K562 (cell line): ENCODE results near the gene LDLRAD3. TPM values are rescaled to one million over a fixed set of nuclear protein-coding genes. Genes with fewer than 3 reads are reported as not detected.

Source experiments
- ATAC-seq: fragments of 200-7000 bp; cut with Tn5 transposase; 3 replicates; pipeline ENCODE4 v1.9.1; 2020; ENCODE audit warnings: moderate library complexity
- BruUV-seq: library from RNA; stranded (reverse); fragments of 400-500 nt; replicated peaks from 2 replicates; lab custom pipeline; 2021; lab: Mats Ljungman, UMichigan
- CTCF ChIA-PET: fragments of 300-600 bp; formaldehyde crosslinking; extraction: SDS; loops from one replicate; lab custom pipeline; 2021; ENCODE audit warnings: low intra/inter-chr PET ratio; lab: Yijun Ruan, JAX
- POLR2A ChIA-PET: fragments of 300-600, 350-650 bp; sonication (Branson Sonifier 250); formaldehyde crosslinking; extraction: SDS; loops from one replicate; lab custom pipeline; 2021; ENCODE audit warnings: antibody characterized with exemption, inconsistent platforms; lab: Yijun Ruan, JAX
- DNase-seq, 4 experiments: peaks; one replicate each; pipeline versions ENCODE4 v3.0.0 to v3.0.0-alpha.2; 2011 to 2018; ENCODE audit warnings: low spot score in 3 of 4, mixed read lengths in 3 of 4; ENCODE audit errors: extremely low read depth in 1 of 4
- FAIRE-seq: peaks from 2 replicates; lab custom pipeline; 2011; peaks lifted over from hg19 to GRCh38; lab: Jason Lieb, UNC
- H2AFZ ChIP-seq: 2 replicates; pipeline ENCODE4 v1.6.0; 2011; ENCODE audit warnings: low read depth, low read length, control low read depth, inconsistent platforms
- H3K27ac ChIP-seq: fragments of 200-600 bp; 3 replicates; pipeline ENCODE4 v1.8.0; 2011; ENCODE audit warnings: low read depth, mild to moderate bottlenecking, control low read depth, inconsistent platforms, low read length, moderate library complexity, mixed read lengths; ENCODE audit errors: extremely low read depth
- H3K27me3 ChIP-seq, 2 experiments: fragments of 300-600 bp in 1 of 2; 2 replicates in 1 of 2; 3 replicates in 1 of 2; pipeline versions ENCODE4 v1.6.0 to v1.8.0; 2011; ENCODE audit warnings: inconsistent platforms in 2 of 2, low read length in 2 of 2, mild to moderate bottlenecking in 1 of 2, mixed read lengths in 1 of 2, moderate library complexity in 1 of 2; ENCODE audit not compliant: control insufficient read depth in 2 of 2, insufficient read depth in 2 of 2
- H3K36me3 ChIP-seq: fragments of 300-600 bp; 3 replicates; pipeline ENCODE4 v1.8.0; 2011; ENCODE audit warnings: mild to moderate bottlenecking, low read length, inconsistent platforms; ENCODE audit not compliant: control insufficient read depth, insufficient read depth
- H3K4me1 ChIP-seq, 2 experiments: fragments of 200-600 bp in 1 of 2; replicated peaks in 1 of 2; 2 replicates in 1 of 2; 3 replicates in 1 of 2; pipeline versions ENCODE4 v1.5.1 to v1.8.0; 2011; ENCODE audit warnings: inconsistent platforms in 2 of 2, low read length in 2 of 2, mild to moderate bottlenecking in 1 of 2, mixed read lengths in 1 of 2, moderate library complexity in 1 of 2; ENCODE audit not compliant: control insufficient read depth in 2 of 2, insufficient read depth in 2 of 2
- H3K4me2 ChIP-seq: 2 replicates; pipeline ENCODE4 v1.6.1; 2011; ENCODE audit warnings: low read length, control low read depth, inconsistent platforms, mixed read lengths; ENCODE audit not compliant: insufficient read depth
- H3K4me3 ChIP-seq: fragments of 200-600 bp; sonication (generic), shearing (Covaris generic); 2 replicates; pipeline ENCODE4 v1.5.1; 2016; ENCODE audit warnings: control low read depth, inconsistent platforms
- H3K79me2 ChIP-seq: fragments of 200-600 bp; 3 replicates; pipeline ENCODE4 v1.8.0; 2011; ENCODE audit warnings: low read length, inconsistent platforms; ENCODE audit not compliant: control insufficient read depth, insufficient read depth
- H3K9ac ChIP-seq, 2 experiments: 2 replicates each; pipeline versions ENCODE4 v1.6.0 to v1.6.1; 2011; ENCODE audit warnings: low read depth in 2 of 2, low read length in 2 of 2, control low read depth in 1 of 2, inconsistent platforms in 1 of 2, mild to moderate bottlenecking in 1 of 2, mixed read lengths in 1 of 2; ENCODE audit not compliant: insufficient read depth in 1 of 2
- H3K9me1 ChIP-seq: one replicate; pipeline ENCODE4 v1.6.0; 2011; ENCODE audit warnings: inconsistent platforms, mild to moderate bottlenecking, low read length, moderate library complexity; ENCODE audit not compliant: control insufficient read depth, insufficient read depth
- H3K9me3 ChIP-seq: replicated peaks from 2 replicates; pipeline ENCODE4 v1.5.1; 2011; ENCODE audit warnings: low read depth, low read length, inconsistent platforms; ENCODE audit not compliant: control insufficient read depth, insufficient read depth
- H4K20me1 ChIP-seq: replicated peaks from 2 replicates; pipeline ENCODE4 v1.6.1; 2011; ENCODE audit warnings: low read length, inconsistent platforms, mixed read lengths; ENCODE audit not compliant: control insufficient read depth, insufficient read depth
- ADNP ChIP-seq: fragments of 200-800 bp; sonication (Bioruptor generic); IDR thresholded peaks from 2 replicates; pipeline ENCODE4 v1.6.1; 2016; ENCODE audit warnings: missing genetic modification characterization, missing compliant biosample characterization
- BCOR ChIP-seq: fragments of 450-650 bp; IDR thresholded peaks from 2 replicates; pipeline ENCODE4 v1.6.1; 2016
- KDM1A ChIP-seq, 2 experiments: fragments of 450-650 bp; IDR thresholded peaks; 2 replicates each; pipeline ENCODE4 v1.6.1; 2016; ENCODE audit warnings: mild to moderate bottlenecking in 2 of 2
- RBM25 ChIP-seq: fragments of 200-400 bp; formaldehyde crosslinking; IDR thresholded peaks from 2 replicates; pipeline ENCODE4 v1.6.1; 2018; ENCODE audit warnings: low read length, low read depth, moderate library complexity; ENCODE audit not compliant: severe bottlenecking
- RCOR1 ChIP-seq, 2 experiments: IDR thresholded peaks; 2 replicates each; pipeline ENCODE4 v1.6.1; 2012; ENCODE audit warnings: low read depth in 2 of 2, low read length in 2 of 2, borderline replicate concordance in 1 of 2, improper control_type of control experiment in 1 of 2
- TAF15 ChIP-seq: fragments of 200-400 bp; formaldehyde crosslinking; IDR thresholded peaks from 2 replicates; pipeline ENCODE4 v1.6.1; 2017; ENCODE audit warnings: mild to moderate bottlenecking, low read depth, low read length, moderate library complexity
- ZEB2 ChIP-seq: fragments of 450-650 bp; IDR thresholded peaks from 2 replicates; pipeline ENCODE4 v1.6.1; 2016
- ZFP36 ChIP-seq: fragments of 150-350 bp; IDR thresholded peaks from 2 replicates; pipeline ENCODE4 v1.6.1; 2018; ENCODE audit warnings: low read length, low read depth; ENCODE audit not compliant: partially characterized antibody
- ZNF408 ChIP-seq: fragments of 250-450 bp; sonication (Bioruptor Pico); IDR thresholded peaks from 2 replicates; pipeline ENCODE4 v1.4.0; 2020; ENCODE audit warnings: low read depth, mild to moderate bottlenecking, moderate library complexity
- WGBS: fragments of 100-300 bp; shearing (Covaris generic); methylation state at CpG from one replicate; pipeline ENCODE4 v1.1.6; 2016; ENCODE audit warnings: low coverage, mixed read lengths; ENCODE audit not compliant: insufficient coverage; ENCODE audit errors: missing lambda C conversion rate; 5-methylcytosine and 5-hydroxymethylcytosine counted together
- in situ Hi-C: fragments of 300-500 bp; cut with MboI; formaldehyde crosslinking; loops from 4 replicates; pipeline ENCODE4 v1.15.0; 2018; ENCODE audit warnings: inconsistent platforms, mixed read lengths
- intact Hi-C: fragments of 100-400 bp; cut with micrococcal nuclease; formaldehyde crosslinking; loops from 2 replicates; pipeline ENCODE4 v1.14.2; 2022
- polyA plus RNA-seq, 8 experiments: library from polyadenylated mRNA; depleted of rRNA in 4 of 8; stranded (reverse) in 5 of 8; unstranded in 3 of 8; fragments of >200 nt; fragmentation: Nextera tagmentation in 2 of 8; fragmentation: Illumina TruSeq in 1 of 8; extraction: Ambion mirVana in 2 of 8; extraction: Trizol in 1 of 8; gene quantifications; 2 replicates each; pipeline versions ENCODE4 v1.2.1 to v1.2.3, GENCODE V29; 2011 to 2014; ENCODE audit warnings: inconsistent platforms in 1 of 8, missing spikeins in 1 of 8
- total RNA-seq, 7 experiments: library from RNA; depleted of rRNA in 6 of 7; stranded (reverse); fragments of >200 nt in 6 of 7; fragmentation: Illumina TruSeq in 2 of 7; extraction: Trizol in 2 of 7; gene quantifications; 2 replicates each; pipeline versions ENCODE4 v1.2.1 to v1.2.3, GENCODE V29; 2011 to 2021; ENCODE audit warnings: low replicate concordance in 1 of 7

The LDLRAD3 gene
- total and polyA plus RNA-seq, 9 of the 15 experiments (the other 6 are each of a cell fraction or from before 2014, with no cell fraction given), result 0.73 to 7.2 (median 3.5) TPM

DNA sequence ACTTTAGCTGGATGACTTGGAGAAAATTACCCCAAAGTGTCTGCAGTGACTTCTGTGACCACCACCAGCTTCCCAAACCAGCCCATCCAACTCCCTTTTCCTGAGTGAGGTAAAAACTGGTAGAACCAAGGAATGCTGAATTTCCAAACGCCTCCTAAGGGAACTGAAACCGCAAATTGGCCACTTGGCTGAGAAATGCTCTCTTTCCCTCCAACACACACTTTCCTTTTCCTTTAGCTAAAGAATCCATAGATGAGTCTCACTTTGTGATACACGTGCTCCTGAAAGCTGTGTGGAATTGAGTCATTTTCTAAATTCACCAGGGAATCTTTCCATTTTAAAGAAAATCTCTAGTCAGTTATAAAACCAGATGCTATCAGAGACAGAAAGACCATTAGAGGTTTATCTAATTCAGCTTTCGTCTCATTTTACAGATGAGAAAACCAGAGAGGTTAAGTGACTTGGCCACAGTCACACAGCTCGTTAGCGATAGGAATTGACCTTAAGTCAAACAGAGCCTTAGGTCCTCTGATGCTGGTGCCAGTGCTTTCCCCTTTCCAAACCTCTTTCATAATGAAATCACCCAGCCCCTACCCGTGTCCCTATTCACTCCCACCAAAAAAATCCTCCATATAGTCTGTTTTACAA lies 208.2 kb downstream of the LDLRAD3 start:
- H3K27ac ChIP-seq, result no peak overlapping the region
- H3K4me2 ChIP-seq, result no peak overlapping the region
- no TSS peak for BruUV-seq
- FAIRE-seq (no peak), DNase-seq (no peak), ATAC-seq (no peak)
- WGBS, result 51% methylated on average over 7 of the region's 7 CpGs
- H3K9me3 ChIP-seq, result no peaks in the 10 kb centered on the region
- H2AFZ ChIP-seq, result no peak overlapping the region
- no peaks in the 10 kb centered on the region for H3K27me3 ChIP-seq
- ChIA-PET POLR2A (interaction anchor here (0.6 to 1.0 kb wide), 4 partner anchors 77 to 533 kb away, joined by 3 to 4 read pairs (median 3); no protein-coding TSS in a partner anchor), CTCF (no interaction called here)
- H3K9ac ChIP-seq, result no peak overlapping the region
- H3K9me1 ChIP-seq, result no peaks in the 10 kb centered on the region
- no peak overlapping the region for H3K4me3 ChIP-seq
- intact Hi-C loops (no loop called here), in situ Hi-C loops (no loop called here)
- H4K20me1 ChIP-seq, result no peaks in the 10 kb centered on the region
- peaks cover 12 to 18% of the 10 kb centered on the region in 2 experiments for H3K4me1 ChIP-seq
- no peaks in the 10 kb centered on the region for H3K36me3 ChIP-seq
- peak; percentile 95 for TF ChIP-seq RBM25
- TF ChIP-seq KDM1A (IDR thresholded peaks at IDR 0.05), result peak; percentile 34 to 45; a peak in 2 of 4 replicates
- TF ChIP-seq ZNF408 (CRISPR knock-in tag), result no peak
- TF ChIP-seq BCOR, result peak; percentile 86
- peak; percentile 92 for TF ChIP-seq ADNP (tag)
- no peak for TF ChIP-seq ZEB2
- TF ChIP-seq TAF15, result no peak
- peak in 1 of 2 experiments; percentile 27; a peak in 1 of 4 replicates for TF ChIP-seq RCOR1 (IDR thresholded peaks at IDR 0.05; ENCODE audit: borderline replicate concordance in 1 of 2, low read depth in 2 of 2, low read length in 2 of 2)
- peak; percentile 83 for TF ChIP-seq ZFP36
- H3K79me2 ChIP-seq, result no peaks in the 10 kb centered on the region
